ENCODE data around the gene PLXNC1.

Gene PLXNC1

GRCh38 chr12:94182986-94183707, 34.8 kb downstream of the PLXNC1 start:
- no peak for DNase-seq (ENCODE audit: low spot score)

- no peak for DNase-seq (ENCODE audit: low spot score)
These were observed 35.5 kb downstream of the PLXNC1 start for GRCh38 chr12:94183708-94184379.

GRCh38 chr12:94184995-94185719, 36.8 kb downstream of the PLXNC1 start:
- no peak for DNase-seq (ENCODE audit: low spot score)

GRCh38 chr12:94185801-94186200, 37.4 kb downstream of the PLXNC1 start:
- no peak for DNase-seq (ENCODE audit: low spot score)

GRCh38 chr12:94186278-94187241, 38.2 kb downstream of the PLXNC1 start:
- no peak for DNase-seq (ENCODE audit: low spot score)

- DNase-seq (ENCODE audit: low spot score), result no peak
These were observed 39.0 kb downstream of the PLXNC1 start for GRCh38 chr12:94187361-94187760.

GRCh38 chr12:94190623-94191022, 42.2 kb downstream of the PLXNC1 start:
- no peak for DNase-seq (ENCODE audit: low spot score)

GRCh38 chr12:94191023-94191422, 42.6 kb downstream of the PLXNC1 start:
- no peak for DNase-seq (ENCODE audit: low spot score)

GRCh38 chr12:94191811-94192210, 43.4 kb downstream of the PLXNC1 start:
- DNase-seq (ENCODE audit: low spot score), result no peak

- DNase-seq (ENCODE audit: low spot score), result no peak
These were observed 44.1 kb downstream of the PLXNC1 start for GRCh38 chr12:94192506-94192905.

- no peak for DNase-seq (ENCODE audit: low spot score)
These were observed 44.8 kb downstream of the PLXNC1 start for GRCh38 chr12:94193168-94193567.

GRCh38 chr12:94195483-94195882, 47.1 kb downstream of the PLXNC1 start:
- no peak for DNase-seq (ENCODE audit: low spot score)

- no peak for DNase-seq (ENCODE audit: low spot score)
These were observed 50.1 kb downstream of the PLXNC1 start for GRCh38 chr12:94198469-94198868.

- no peak for DNase-seq (ENCODE audit: low spot score)
These were observed 50.5 kb downstream of the PLXNC1 start for GRCh38 chr12:94198872-94199271.

- no peak for DNase-seq (ENCODE audit: low spot score)
These were observed 51.7 kb downstream of the PLXNC1 start for GRCh38 chr12:94200069-94200468.

- DNase-seq (ENCODE audit: low spot score), result no peak
These were observed 52.3 kb downstream of the PLXNC1 start for GRCh38 chr12:94200695-94201094.

GRCh38 chr12:94202245-94203180, 54.1 kb downstream of the PLXNC1 start:
- DNase-seq (ENCODE audit: low spot score), result no peak

GRCh38 chr12:94203181-94203546, 54.8 kb downstream of the PLXNC1 start:
- DNase-seq (ENCODE audit: low spot score), result no peak

GRCh38 chr12:94203796-94204195, 55.4 kb downstream of the PLXNC1 start:
- no peak for DNase-seq (ENCODE audit: low spot score)

GRCh38 chr12:94204499-94205247, 56.3 kb downstream of the PLXNC1 start:
- no peak for DNase-seq (ENCODE audit: low spot score)
